Measurements from ENCODE around the gene TCTA. TPM values are rescaled to one million over a fixed set of nuclear protein-coding genes. Genes with fewer than 3 reads are reported as not detected.

TCTA gene
- total RNA-seq, 1 donor from 2014 or later, result 12.4 TPM

GRCh38 chr3:49462222-49462621 is 50.0 kb downstream of the TCTA start:
- Mint-ChIP-seq H3K4me1 (peaks cover 46% of the 10 kb centered on the region), H3K27me3 (ENCODE audit: low read depth) (no peaks in the 10 kb centered on the region), H3K27ac (ENCODE audit: unreplicated experiment) (peak overlapping the region; percentile 74), H3K4me3 (peak overlapping the region; percentile 50), H3K36me3 (ENCODE audit: low read depth) (no peaks in the 10 kb centered on the region), H3K9me3 (no peaks in the 10 kb centered on the region)
- no peak for DNase-seq (ENCODE audit: low read depth, low spot score)
- TF ChIP-seq CTCF (conservative IDR thresholded peaks at IDR 0.05), result no peak

GRCh38 chr3:49465270-49466034 is 53.2 kb downstream of the TCTA start:
- Mint-ChIP-seq H3K36me3 (ENCODE audit: low read depth) (no peaks in the 10 kb centered on the region), H3K4me1 (peaks cover 49% of the 10 kb centered on the region), H3K4me3 (peak overlapping the region; percentile 70), H3K9me3 (no peaks in the 10 kb centered on the region), H3K27me3 (ENCODE audit: low read depth) (no peaks in the 10 kb centered on the region), H3K27ac (ENCODE audit: unreplicated experiment) (peak overlapping the region; percentile 93)
- no peak for TF ChIP-seq CTCF (conservative IDR thresholded peaks at IDR 0.05)
- DNase-seq (ENCODE audit: low read depth, low spot score), result peak; percentile 19

Other genes starting within 250 kb of the TCTA start
- gene CCDC71, start 246.1 kb upstream of the TCTA start, total RNA-seq, result 26.0 and 29.4 TPM in 2 replicates
- 44.9 and 45.2 TPM in 2 replicates for gene KLHDC8B, start 240.8 kb upstream of the TCTA start, total RNA-seq
- gene C3orf62, start 135.2 kb upstream of the TCTA start, total RNA-seq, result 9.2 and 9.8 TPM in 2 replicates
- gene USP4, start 72.4 kb upstream of the TCTA start, total RNA-seq, result 39.3 and 41.5 TPM in 2 replicates
- gene GPX1, start 54.1 kb upstream of the TCTA start, total RNA-seq, result 165 and 172 TPM in 2 replicates
- 354 and 361 TPM in 2 replicates for gene RHOA, start 447 bp upstream of the TCTA start, total RNA-seq
- 10.2 and 14.0 TPM in 2 replicates for gene AMT, start 10.1 kb downstream of the TCTA start, total RNA-seq
- 19.5 and 23.4 TPM in 2 replicates for gene NICN1, start 16.9 kb downstream of the TCTA start, total RNA-seq
- 93.9 and 98.6 TPM in 2 replicates for gene DAG1, start 57.8 kb downstream of the TCTA start, total RNA-seq
- gene BSN, start 142.1 kb downstream of the TCTA start, total RNA-seq, result 6.1 and 6.5 TPM in 2 replicates

All from neural crest cell (in vitro differentiated cells).